Lung (tissue), 12 donors: ENCODE data around the gene SOS2. TPM values are rescaled to one million over a fixed set of nuclear protein-coding genes. Genes with fewer than 3 reads are reported as not detected.

Experiments used
- ATAC-seq: fragments of 200-7000 bp; cut with Tn5 transposase; one replicate; pipeline ENCODE4 v1.9.1; 2020; ENCODE audit warnings: moderate number of reproducible peaks; ENCODE audit not compliant: insufficient read depth, low FRiP score
- DNase-seq, 3 donors: peaks; one replicate each; pipeline ENCODE4 v3.0.0-alpha.2; 2013 to 2017
- H3K27ac ChIP-seq, 2 donors: one replicate each; pipeline ENCODE4 v1.5.1; 2013; ENCODE audit warnings: mild to moderate bottlenecking in 2 of 2, moderate library complexity in 2 of 2, control low read depth in 1 of 2, inconsistent platforms in 1 of 2, low read depth in 1 of 2, low read length in 1 of 2
- H3K27me3 ChIP-seq, 3 donors: one replicate each; pipeline ENCODE4 v1.5.1; 2013; ENCODE audit warnings: low read length in 2 of 3; ENCODE audit not compliant: control insufficient read depth in 3 of 3, insufficient read depth in 3 of 3
- H3K36me3 ChIP-seq, 4 donors: one replicate each; pipeline ENCODE4 v1.5.1; 2013; ENCODE audit warnings: low read length in 4 of 4, mild to moderate bottlenecking in 1 of 4, moderate library complexity in 1 of 4; ENCODE audit not compliant: control insufficient read depth in 4 of 4, insufficient read depth in 4 of 4
- H3K4me1 ChIP-seq, 5 donors: one replicate each; pipeline ENCODE4 v1.5.1; 2013; ENCODE audit warnings: low read length in 5 of 5, mild to moderate bottlenecking in 2 of 5, moderate library complexity in 1 of 5; ENCODE audit not compliant: control insufficient read depth in 5 of 5, insufficient read depth in 5 of 5
- H3K4me3 ChIP-seq: one replicate; pipeline ENCODE4 v1.5.1; 2013; ENCODE audit warnings: mild to moderate bottlenecking, control low read depth, moderate library complexity
- H3K9ac ChIP-seq, 2 donors: one replicate each; pipeline ENCODE4 v1.5.1; 2013; ENCODE audit warnings: low read length in 2 of 2, control low read depth in 1 of 2; ENCODE audit not compliant: insufficient read depth in 1 of 2
- H3K9me3 ChIP-seq, 4 donors: one replicate each; pipeline ENCODE4 v1.5.1; 2013; ENCODE audit warnings: low read length in 3 of 4, mild to moderate bottlenecking in 1 of 4, moderate library complexity in 1 of 4; ENCODE audit not compliant: control insufficient read depth in 4 of 4, insufficient read depth in 3 of 4
- whole genome bisulfite sequencing, 2 donors: extraction: QIAGEN DNeasy Blood & Tissue Kit; methylation state at CpG; one replicate each; pipeline ENCODE4 v1.1.7; 2013; 5-methylcytosine and 5-hydroxymethylcytosine counted together
- polyA plus RNA-seq, 2 donors: library from polyadenylated mRNA; stranded (reverse); fragments of 200-250 nt; gene quantifications; one replicate each; pipeline ENCODE4 v1.2.1, GENCODE V29; 2013
- total RNA-seq, 2 donors: library from RNA; depleted of rRNA in 1 of 2; stranded (reverse); fragments of >200 nt in 1 of 2; gene quantifications; one replicate each; pipeline ENCODE4 v1.2.1, GENCODE V29; 2014 to 2021
- TF ChIP-seq, protein P1 (sequence below): IDR thresholded peaks from 2 replicates; pipeline ENCODE4 v1.5.1; 2012; ENCODE audit warnings: mild to moderate bottlenecking; ENCODE audit errors: control extremely low read depth, extremely low read depth
- donor health status: control.
- donor health status: control.
- donor health status: Bipolar disorder and iron deficiency.
- donor health status: healthy.
- donor health status: DM: yes; HTN: yes; CAD: no.

Gene SOS2
- total and polyA plus RNA-seq, 4 donors, result 6.8 to 57.1 (median 19.1) TPM

DNA sequence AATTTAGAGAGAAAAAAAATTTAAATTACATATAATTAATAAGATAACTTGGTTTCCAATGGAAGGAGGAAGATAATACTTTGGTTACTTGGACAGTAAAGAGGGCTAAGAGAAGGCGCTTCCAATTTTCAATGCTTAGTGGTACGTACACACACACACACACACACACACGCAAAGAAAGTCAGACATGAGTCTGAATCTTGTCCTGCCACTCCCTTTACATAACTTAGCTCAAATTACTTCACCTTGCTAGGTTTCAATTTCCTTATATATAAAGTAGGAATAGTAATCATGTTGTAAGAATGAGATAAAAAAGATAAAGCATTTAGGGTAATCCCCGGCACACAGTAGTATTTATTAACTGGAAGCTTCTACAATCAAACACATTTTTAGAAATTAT, 75.3 kb downstream of the SOS2 start:
- no peak overlapping the region for H3K9ac ChIP-seq
- 95 to 97% methylated on average over 4 of the region's 4 CpGs for WGBS, 2 donors
- no peaks in the 10 kb centered on the region for H3K27me3 ChIP-seq
- H3K4me3 ChIP-seq, result no peak overlapping the region
- peaks cover 11 to 33% (median 19%) of the 10 kb centered on the region in 4 donors for H3K36me3 ChIP-seq
- H3K27ac ChIP-seq, result no peak overlapping the region
- DNase-seq (no peak), ATAC-seq (no peak)
- no peaks in the 10 kb centered on the region for H3K9me3 ChIP-seq
- TF ChIP-seq, protein P1, sequence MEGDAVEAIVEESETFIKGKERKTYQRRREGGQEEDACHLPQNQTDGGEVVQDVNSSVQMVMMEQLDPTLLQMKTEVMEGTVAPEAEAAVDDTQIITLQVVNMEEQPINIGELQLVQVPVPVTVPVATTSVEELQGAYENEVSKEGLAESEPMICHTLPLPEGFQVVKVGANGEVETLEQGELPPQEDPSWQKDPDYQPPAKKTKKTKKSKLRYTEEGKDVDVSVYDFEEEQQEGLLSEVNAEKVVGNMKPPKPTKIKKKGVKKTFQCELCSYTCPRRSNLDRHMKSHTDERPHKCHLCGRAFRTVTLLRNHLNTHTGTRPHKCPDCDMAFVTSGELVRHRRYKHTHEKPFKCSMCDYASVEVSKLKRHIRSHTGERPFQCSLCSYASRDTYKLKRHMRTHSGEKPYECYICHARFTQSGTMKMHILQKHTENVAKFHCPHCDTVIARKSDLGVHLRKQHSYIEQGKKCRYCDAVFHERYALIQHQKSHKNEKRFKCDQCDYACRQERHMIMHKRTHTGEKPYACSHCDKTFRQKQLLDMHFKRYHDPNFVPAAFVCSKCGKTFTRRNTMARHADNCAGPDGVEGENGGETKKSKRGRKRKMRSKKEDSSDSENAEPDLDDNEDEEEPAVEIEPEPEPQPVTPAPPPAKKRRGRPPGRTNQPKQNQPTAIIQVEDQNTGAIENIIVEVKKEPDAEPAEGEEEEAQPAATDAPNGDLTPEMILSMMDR, result no peak
- H3K4me1 ChIP-seq, result no peaks in the 10 kb centered on the region

DNA sequence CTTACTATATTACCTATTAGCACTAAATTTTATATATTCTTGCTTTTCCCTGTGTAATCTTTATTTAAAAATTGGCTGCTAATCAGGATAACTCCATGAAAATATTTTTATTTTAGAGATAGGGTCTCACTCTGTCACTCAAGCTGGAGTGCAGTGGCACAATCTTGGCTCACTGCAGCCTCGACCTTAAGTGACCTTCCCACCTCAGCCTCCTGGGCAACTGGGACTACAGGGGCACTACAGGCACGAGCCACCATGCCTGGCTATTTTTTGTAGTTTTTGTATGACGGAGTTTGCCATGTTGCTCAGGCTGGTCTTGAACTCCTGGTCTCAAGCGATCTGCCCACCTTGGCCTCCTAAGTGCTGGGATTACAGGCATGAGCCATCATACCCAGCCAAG, 82.6 kb downstream of the SOS2 start:
- TF ChIP-seq, protein P1, result no peak
- Histone ChIP-seq H3K9me3 (no peaks in the 10 kb centered on the region), H3K36me3 (peaks cover 10 to 37% (median 15%) of the 10 kb centered on the region in 4 donors), H3K4me3 (no peak overlapping the region), H3K27ac (no peak overlapping the region), H3K9ac (no peak overlapping the region), H3K4me1 (no peaks in the 10 kb centered on the region), H3K27me3 (no peaks in the 10 kb centered on the region)
- no peak for DNase-seq
- WGBS, 2 donors, result 92 to 97% methylated on average over 4 of the region's 4 CpGs
- ATAC-seq, result no peak

DNA sequence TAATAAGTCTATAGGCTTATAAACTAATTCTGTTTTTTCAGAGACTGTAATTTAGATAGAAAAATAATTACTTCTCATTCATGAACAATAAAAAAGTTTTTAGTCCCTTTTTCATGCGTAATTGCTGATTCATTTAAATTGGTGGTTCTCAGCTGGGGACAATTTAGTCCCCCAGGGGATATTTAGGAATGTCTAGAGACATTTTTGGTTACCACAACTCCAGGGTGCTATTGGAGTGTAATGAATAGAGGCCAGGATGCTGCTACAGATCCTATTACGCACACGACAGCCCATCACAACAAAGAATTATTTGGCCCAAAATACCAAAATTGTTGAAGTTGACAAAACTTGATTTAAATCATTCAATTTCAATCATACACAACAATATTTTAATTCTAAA, 92.2 kb downstream of the SOS2 start:
- Histone ChIP-seq H3K27ac (no peak overlapping the region), H3K36me3 (peaks cover 0 to 4% (median 3%) of the 10 kb centered on the region in 4 donors), H3K27me3 (no peaks in the 10 kb centered on the region), H3K4me3 (no peak overlapping the region), H3K9me3 (no peaks in the 10 kb centered on the region), H3K9ac (no peak overlapping the region), H3K4me1 (no peaks in the 10 kb centered on the region)
- TF ChIP-seq, protein P1, result no peak
- no peak for ATAC-seq
- no peak for DNase-seq
- 97% methylated on average over 3 of the region's 3 CpGs for WGBS, 2 donors

DNA sequence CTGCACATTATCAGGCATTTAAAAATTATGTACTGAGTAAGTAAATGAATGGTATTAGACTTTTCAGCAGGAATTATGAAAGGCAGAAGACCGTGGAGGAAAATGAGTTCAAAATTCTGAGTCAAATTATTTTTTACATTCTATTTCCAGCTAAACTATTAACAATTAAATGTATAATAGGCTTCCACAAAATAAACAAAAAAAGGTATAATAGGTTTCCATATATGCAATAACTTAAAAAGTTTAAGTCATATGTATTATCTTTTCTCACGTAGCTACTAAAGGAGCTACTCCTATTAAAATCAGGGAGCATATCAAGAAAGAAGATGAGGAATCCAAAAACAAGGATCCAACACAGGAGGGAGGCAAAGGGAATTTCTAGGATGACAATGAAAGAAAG, 103.6 kb downstream of the SOS2 start:
- Histone ChIP-seq H3K4me1 (no peaks in the 10 kb centered on the region), H3K9ac (no peak overlapping the region), H3K4me3 (no peak overlapping the region), H3K9me3 (no peaks in the 10 kb centered on the region), H3K27ac (no peak overlapping the region), H3K27me3 (no peaks in the 10 kb centered on the region), H3K36me3 (peaks cover 8 to 32% (median 18%) of the 10 kb centered on the region in 4 donors)
- TF ChIP-seq, protein P1, result no peak
- DNase-seq (no peak), ATAC-seq (no peak)
- WGBS, 2 donors, result 96 to 99% methylated on average over 2 of the region's 2 CpGs
